Subcutaneous abdominal adipose tissue (tissue), 5 donors: Measurements from ENCODE around the gene EHBP1.
"Not testable (repeated sequence)": the region's sequence is repeated elsewhere in the genome, so short reads cannot be mapped to it uniquely, and the experiment has no call there.

ENCODE experiments used
- H3K27ac ChIP-seq: one replicate; pipeline ENCODE4 v1.7.0; 2013; ENCODE audit warnings: low read depth, mild to moderate bottlenecking, inconsistent platforms, low read length, moderate library complexity
- H3K27me3 ChIP-seq, 5 donors: one replicate each; pipeline ENCODE4 v1.7.0; 2013; ENCODE audit warnings: low read length in 5 of 5, inconsistent platforms in 1 of 5; ENCODE audit not compliant: control insufficient read depth in 5 of 5, insufficient read depth in 4 of 5
- H3K36me3 ChIP-seq, 5 donors: one replicate each; pipeline ENCODE4 v1.7.0; 2013; ENCODE audit warnings: low read length in 5 of 5; ENCODE audit not compliant: control insufficient read depth in 5 of 5, insufficient read depth in 5 of 5
- H3K4me1 ChIP-seq, 5 donors: one replicate each; pipeline ENCODE4 v1.7.0; 2013; ENCODE audit warnings: low read length in 5 of 5, mild to moderate bottlenecking in 3 of 5, moderate library complexity in 1 of 5; ENCODE audit not compliant: control insufficient read depth in 5 of 5, insufficient read depth in 5 of 5
- H3K4me3 ChIP-seq, 5 donors: one replicate each; pipeline ENCODE4 v1.7.0; 2013; ENCODE audit warnings: low read length in 5 of 5, low read depth in 1 of 5
- H3K9ac ChIP-seq, 5 donors: one replicate each; pipeline ENCODE4 v1.7.0; 2013; ENCODE audit warnings: low read length in 5 of 5, mild to moderate bottlenecking in 4 of 5, moderate library complexity in 3 of 5
- H3K9me3 ChIP-seq, 5 donors: one replicate each; pipeline ENCODE4 v1.7.0; 2013; ENCODE audit warnings: low read length in 5 of 5; ENCODE audit not compliant: control insufficient read depth in 5 of 5
- donor health status: healthy.
- donor health status: healthy.
- donor health status: healthy.
- donor health status: healthy.
- donor health status: healthy.

EHBP1 gene

DNA sequence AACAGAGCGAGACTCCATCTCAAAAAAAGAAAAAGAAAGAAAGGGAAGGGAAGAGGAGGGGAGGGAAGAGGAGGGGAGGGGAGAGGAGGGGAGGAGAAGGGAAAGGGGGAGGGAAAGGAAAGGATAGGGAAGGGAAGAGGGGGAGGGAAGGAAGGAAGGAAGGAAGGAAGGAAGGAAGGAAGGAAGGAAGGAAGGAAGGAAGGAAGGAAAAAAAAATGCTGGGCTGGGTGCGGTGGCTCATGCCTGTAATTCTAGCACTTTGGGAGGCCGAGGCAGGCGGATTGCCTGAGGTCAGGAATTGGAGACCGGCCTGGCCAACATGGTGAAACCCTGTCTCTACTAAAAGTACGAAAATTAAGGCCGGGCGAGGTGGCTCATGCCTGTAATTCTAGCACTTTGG is 314.2 kb downstream of the EHBP1 start:
- not testable (repeated sequence) for H3K27me3 ChIP-seq, H3K9ac ChIP-seq, H3K9me3 ChIP-seq, H3K27ac ChIP-seq, H3K4me1 ChIP-seq, H3K4me3 ChIP-seq
- peaks cover 6 to 37% (median 16%) of the 10 kb centered on the region in 5 donors for H3K36me3 ChIP-seq

GRCh38 chr2:63023444-63023843 is 317.9 kb downstream of the EHBP1 start:
- Histone ChIP-seq H3K36me3 (peaks cover 13 to 44% (median 21%) of the 10 kb centered on the region in 5 donors), H3K27me3 (no peaks in the 10 kb centered on the region), H3K4me1 (no peaks in the 10 kb centered on the region), H3K9me3 (no peaks in the 10 kb centered on the region), H3K9ac (no peak overlapping the region), H3K4me3 (no peak overlapping the region), H3K27ac (no peak overlapping the region)

- Histone ChIP-seq H3K4me3 (no peak overlapping the region), H3K9ac (no peak overlapping the region), H3K9me3 (no peaks in the 10 kb centered on the region), H3K27me3 (no peaks in the 10 kb centered on the region), H3K4me1 (no peaks in the 10 kb centered on the region), H3K36me3 (peaks cover 10 to 37% (median 19%) of the 10 kb centered on the region in 5 donors), H3K27ac (no peak overlapping the region)
Observed at GRCh38 chr2:63027220-63027619, 321.7 kb downstream of the EHBP1 start.

- no peak overlapping the region for H3K4me3 ChIP-seq
- H3K4me1 ChIP-seq: no peaks in the 10 kb centered on the region
- no peak overlapping the region for H3K27ac ChIP-seq
- H3K27me3 ChIP-seq: no peaks in the 10 kb centered on the region
- H3K9me3 ChIP-seq: no peaks in the 10 kb centered on the region
- H3K36me3 ChIP-seq: peaks cover 10 to 32% (median 19%) of the 10 kb centered on the region in 5 donors
- no peak overlapping the region for H3K9ac ChIP-seq
Observed at GRCh38 chr2:63029058-63029457, 323.5 kb downstream of the EHBP1 start.

- no peaks in the 10 kb centered on the region for H3K27me3 ChIP-seq
- H3K27ac ChIP-seq: no peak overlapping the region
- H3K4me3 ChIP-seq: no peak overlapping the region
- H3K36me3 ChIP-seq: peaks cover 1 to 12% (median 4%) of the 10 kb centered on the region in 5 donors
- no peak overlapping the region for H3K9ac ChIP-seq
- H3K9me3 ChIP-seq: no peaks in the 10 kb centered on the region
- H3K4me1 ChIP-seq: peaks cover 0 to 4% (median 0%) of the 10 kb centered on the region in 5 donors
Observed at GRCh38 chr2:63034526-63034925, 329.0 kb downstream of the EHBP1 start.

DNA sequence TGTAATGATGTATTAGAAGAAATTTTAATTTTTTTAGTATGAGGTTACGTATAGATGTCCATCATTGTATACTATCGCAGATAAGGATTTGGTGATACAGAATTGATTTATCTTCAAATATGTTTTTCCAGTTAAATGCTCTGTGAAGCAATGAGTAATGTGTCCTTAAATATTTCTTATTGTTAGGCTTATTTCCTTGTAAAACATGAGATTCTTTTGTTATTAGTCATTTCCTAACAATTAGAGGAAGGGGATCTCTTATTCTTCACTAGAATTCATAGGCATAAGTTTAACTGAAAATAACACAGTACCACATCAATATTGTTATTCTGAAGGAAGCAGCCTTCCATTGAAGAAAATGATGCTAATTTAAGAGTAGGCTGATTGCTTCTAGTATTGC is 329.7 kb downstream of the EHBP1 start:
- Histone ChIP-seq H3K4me1 (peaks cover 0 to 4% (median 0%) of the 10 kb centered on the region in 5 donors), H3K36me3 (peaks cover 0 to 12% (median 4%) of the 10 kb centered on the region in 5 donors), H3K9ac (no peak overlapping the region), H3K27me3 (no peaks in the 10 kb centered on the region), H3K4me3 (no peak overlapping the region), H3K27ac (no peak overlapping the region), H3K9me3 (no peaks in the 10 kb centered on the region)

GRCh38 chr2:63035660-63036059 is 330.1 kb downstream of the EHBP1 start:
- H3K4me3 ChIP-seq: no peak overlapping the region
- H3K4me1 ChIP-seq: peaks cover 0 to 4% (median 0%) of the 10 kb centered on the region in 5 donors
- no peak overlapping the region for H3K9ac ChIP-seq
- peaks cover 0 to 12% (median 6%) of the 10 kb centered on the region in 5 donors for H3K36me3 ChIP-seq
- no peaks in the 10 kb centered on the region for H3K9me3 ChIP-seq
- no peaks in the 10 kb centered on the region for H3K27me3 ChIP-seq
- no peak overlapping the region for H3K27ac ChIP-seq

DNA sequence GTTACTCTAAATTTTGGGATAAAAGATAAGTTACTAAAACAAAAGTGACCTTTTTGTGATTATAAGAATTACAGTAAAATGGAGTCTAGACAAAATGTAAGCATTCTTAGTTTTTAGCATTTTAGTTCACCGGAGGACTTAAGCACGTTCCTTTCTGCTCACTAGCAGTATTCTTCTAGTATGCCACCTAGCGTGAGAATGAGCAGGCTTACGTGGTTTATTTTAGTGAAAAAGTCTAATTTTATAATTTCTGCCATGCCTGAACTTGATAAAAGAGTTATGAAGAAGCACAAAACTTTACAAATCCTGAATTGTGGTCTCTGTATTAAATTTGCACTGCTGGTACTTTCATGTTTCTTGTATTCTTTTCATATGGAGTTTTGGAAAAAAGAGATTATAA is 332.5 kb downstream of the EHBP1 start:
- H3K4me3 ChIP-seq: no peak overlapping the region
- H3K9me3 ChIP-seq: no peaks in the 10 kb centered on the region
- H3K9ac ChIP-seq: no peak overlapping the region
- peaks cover 0 to 12% (median 6%) of the 10 kb centered on the region in 5 donors for H3K36me3 ChIP-seq
- H3K27ac ChIP-seq: no peak overlapping the region
- no peaks in the 10 kb centered on the region for H3K27me3 ChIP-seq
- H3K4me1 ChIP-seq: peaks cover 0 to 4% (median 0%) of the 10 kb centered on the region in 5 donors

- H3K4me3 ChIP-seq: no peak overlapping the region
- peaks cover 0 to 6% (median 0%) of the 10 kb centered on the region in 5 donors for H3K27me3 ChIP-seq
- H3K4me1 ChIP-seq: no peaks in the 10 kb centered on the region
- H3K27ac ChIP-seq: no peak overlapping the region
- H3K9ac ChIP-seq: no peak overlapping the region
- peaks cover 6 to 27% (median 13%) of the 10 kb centered on the region in 5 donors for H3K36me3 ChIP-seq
- no peaks in the 10 kb centered on the region for H3K9me3 ChIP-seq
Observed at GRCh38 chr2:63040586-63040985, 335.1 kb downstream of the EHBP1 start.

GRCh38 chr2:63041592-63041991 is 336.1 kb downstream of the EHBP1 start:
- Histone ChIP-seq H3K9me3 (no peaks in the 10 kb centered on the region), H3K27me3 (peaks cover 0 to 6% (median 0%) of the 10 kb centered on the region in 5 donors), H3K27ac (no peak overlapping the region), H3K4me3 (no peak overlapping the region), H3K4me1 (no peaks in the 10 kb centered on the region), H3K9ac (no peak overlapping the region), H3K36me3 (peaks cover 10 to 33% (median 23%) of the 10 kb centered on the region in 5 donors)
